Kidney (tissue), 14 donors: ENCODE data around the gene TRNAU1AP. TPM values are rescaled to one million over a fixed set of nuclear protein-coding genes. Genes with fewer than 3 reads are reported as not detected.
"Not testable (repeated sequence)": the region's sequence is repeated elsewhere in the genome, so short reads cannot be mapped to it uniquely, and the experiment has no call there.

ENCODE experiments used
- DNase-seq, 5 donors: peaks; one replicate each; pipeline ENCODE4 v3.0.0-alpha.2; 2013 to 2020
- FAIRE-seq: peaks from 2 replicates; lab custom pipeline; 2012; peaks lifted over from hg19 to GRCh38; lab: Jason Lieb, UNC
- H3K27ac ChIP-seq, 2 donors: one replicate each; pipeline ENCODE4 v1.7.0; 2013; ENCODE audit warnings: low read depth in 2 of 2, low read length in 2 of 2, inconsistent platforms in 1 of 2
- H3K27me3 ChIP-seq: one replicate; pipeline ENCODE4 v1.7.1; 2013; ENCODE audit warnings: low read length, inconsistent platforms; ENCODE audit not compliant: control insufficient read depth, insufficient read depth
- H3K36me3 ChIP-seq, 3 donors: one replicate each; pipeline versions ENCODE4 v1.7.0 to v1.7.1; 2013; ENCODE audit warnings: low read length in 3 of 3, control low read depth in 1 of 3, inconsistent platforms in 1 of 3; ENCODE audit not compliant: insufficient read depth in 3 of 3, control insufficient read depth in 2 of 3
- H3K4me1 ChIP-seq, 3 donors: one replicate each; pipeline versions ENCODE4 v1.7.0 to v1.7.1; 2013; ENCODE audit warnings: low read length in 3 of 3, inconsistent platforms in 1 of 3, low read depth in 1 of 3; ENCODE audit not compliant: control insufficient read depth in 2 of 3, insufficient read depth in 2 of 3
- H3K4me3 ChIP-seq, 3 donors: one replicate each; pipeline versions ENCODE4 v1.7.0 to v1.8.1; 2013; ENCODE audit warnings: low read length in 3 of 3, control low read depth in 1 of 3, inconsistent platforms in 1 of 3
- H3K9ac ChIP-seq, 3 donors: one replicate each; pipeline versions ENCODE4 v1.7.0 to v1.7.1; 2013; ENCODE audit warnings: low read length in 3 of 3, control low read depth in 1 of 3, inconsistent platforms in 1 of 3
- H3K9me3 ChIP-seq, 3 donors: one replicate each; pipeline versions ENCODE4 v1.7.0 to v1.7.1; 2013; ENCODE audit warnings: low read length in 3 of 3, control low read depth in 1 of 3, inconsistent platforms in 1 of 3; ENCODE audit not compliant: control insufficient read depth in 2 of 3, insufficient read depth in 1 of 3
- CTCF ChIP-seq: IDR thresholded peaks from 3 replicates; pipeline ENCODE4 v1.5.1; 2012; ENCODE audit warnings: mild to moderate bottlenecking, moderate library complexity, borderline replicate concordance; ENCODE audit not compliant: insufficient read depth; ENCODE audit errors: extremely low read depth
- intact Hi-C: fragments of 100-400 bp; cut with DNase I; formaldehyde crosslinking; loops from one replicate; pipeline ENCODE4 v1.11.1; 2022
- polyA plus RNA-seq: library from polyadenylated mRNA; stranded (reverse); fragments of 350-450 nt; fragmentation: Illumina TruSeq; extraction: RNeasy Lipid Tissue Mini Kit (QIAGEN cat#74804); gene quantifications from one replicate; pipeline ENCODE4 v1.2.3, GENCODE V29; 2014; ENCODE audit warnings: low read depth, low replicate concordance; ENCODE audit not compliant: insufficient read depth
- total RNA-seq: library from RNA; stranded (reverse); fragmentation: NEBNext Ultra II Directional; extraction: Animal tissue kit (Norgen Biotek cat#: 25700); gene quantifications from one replicate; pipeline ENCODE4 v1.2.1, GENCODE V29; 2021
- donor health status: control.
- donor health status: control.
- donor health status: control.
- donor health status: control.
- donor health status: control.
- donor health status: DM: yes; HTN: yes; CAD: no.
- donor health status: Normal renal cell carcinoma (clear cell type).

The TRNAU1AP gene
- total and polyA plus RNA-seq, 2 donors from 2014 or later: 27.7 to 30.2 TPM

DNA sequence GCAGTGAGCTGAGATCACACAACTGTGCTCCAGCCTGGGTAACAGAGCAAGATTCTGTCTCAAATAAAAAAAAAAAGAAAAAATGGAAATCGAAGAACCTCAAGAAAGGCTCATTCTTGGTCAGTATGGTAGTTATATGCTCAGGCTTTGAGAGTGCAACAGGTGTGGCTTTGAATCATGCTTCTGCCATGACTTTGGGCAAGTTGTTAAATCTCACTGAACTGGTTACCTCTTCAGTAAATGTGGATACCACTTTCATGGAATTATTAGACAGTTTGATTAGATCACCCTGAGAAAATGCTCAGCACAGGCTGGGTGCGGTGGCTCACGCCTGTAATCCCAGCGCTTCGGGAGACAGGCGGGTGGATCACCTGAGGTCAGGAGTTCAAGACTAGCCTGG, 12.8 kb downstream of the TRNAU1AP start:
- intact Hi-C loops: no loop called here
- no peak overlapping the region for H3K9ac ChIP-seq
- no peak for TF ChIP-seq CTCF
- H3K9me3 ChIP-seq: no peaks in the 10 kb centered on the region
- no peaks in the 10 kb centered on the region for H3K27me3 ChIP-seq
- no peak overlapping the region for H3K27ac ChIP-seq
- FAIRE-seq (no peak), DNase-seq (no peak)
- no peak overlapping the region for H3K4me3 ChIP-seq
- peaks cover 0 to 26% (median 23%) of the 10 kb centered on the region in 3 donors for H3K36me3 ChIP-seq
- H3K4me1 ChIP-seq: no peaks in the 10 kb centered on the region

GRCh38 chr1:28566931-28567330, 14.0 kb downstream of the TRNAU1AP start:
- Histone ChIP-seq H3K27me3 (no peaks in the 10 kb centered on the region), H3K4me3 (no peak overlapping the region), H3K27ac (no peak overlapping the region), H3K9ac (no peak overlapping the region), H3K9me3 (no peaks in the 10 kb centered on the region), H3K4me1 (no peaks in the 10 kb centered on the region), H3K36me3 (peaks cover 0 to 21% (median 18%) of the 10 kb centered on the region in 3 donors)
- no peak for TF ChIP-seq CTCF
- intact Hi-C loops: no loop called here
- DNase-seq (no peak), FAIRE-seq (no peak)

DNA sequence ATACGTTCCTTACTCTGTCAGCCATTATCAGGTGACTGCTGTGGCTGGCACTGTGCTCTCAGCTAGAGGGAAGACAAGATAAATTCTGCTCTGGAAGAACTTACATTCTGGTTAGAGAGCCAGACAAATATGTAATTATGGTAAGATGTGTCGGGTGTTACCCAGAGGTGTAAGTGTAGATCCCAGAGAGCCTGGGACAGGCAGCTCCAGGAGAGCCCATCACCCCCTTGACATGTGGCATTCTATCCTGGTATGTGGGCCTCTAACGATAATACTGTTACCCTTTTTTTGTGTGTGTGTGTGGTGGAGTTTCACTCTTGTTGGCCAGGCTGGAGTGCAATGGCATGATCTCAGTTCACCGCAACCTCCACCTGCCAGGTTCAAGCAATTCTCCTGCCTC, 19.0 kb downstream of the TRNAU1AP start:
- peaks cover 0 to 20% (median 11%) of the 10 kb centered on the region in 3 donors for H3K36me3 ChIP-seq
- TF ChIP-seq CTCF: no peak

GRCh38 chr1:28572891-28573290, 20.0 kb downstream of the TRNAU1AP start:
- H3K9me3 ChIP-seq, H3K4me1 ChIP-seq, FAIRE-seq, H3K27me3 ChIP-seq, H3K4me3 ChIP-seq, DNase-seq, intact Hi-C loops, H3K27ac ChIP-seq, H3K9ac ChIP-seq: not testable (repeated sequence)
- H3K36me3 ChIP-seq: peaks cover 0 to 22% (median 17%) of the 10 kb centered on the region in 3 donors

More for the DNA sequence above, 19.0 kb downstream of the TRNAU1AP start:
- DNase-seq (no peak), FAIRE-seq (no peak)
- Histone ChIP-seq H3K27ac (no peak overlapping the region), H3K9me3 (no peaks in the 10 kb centered on the region), H3K27me3 (no peaks in the 10 kb centered on the region), H3K4me1 (no peaks in the 10 kb centered on the region), H3K9ac (no peak overlapping the region), H3K4me3 (no peak overlapping the region)
- intact Hi-C loops: no loop called here
